Testis (tissue), 3 donors: Measurements from ENCODE around the gene NR4A3. TPM values are rescaled to one million over a fixed set of nuclear protein-coding genes. Genes with fewer than 3 reads are reported as not detected.

ENCODE experiments used
- DNase-seq: peaks from one replicate; pipeline ENCODE4 v3.0.0-alpha.2; 2019
- H3K27ac ChIP-seq, 2 donors: fragments of 200-600 bp; sonication (generic); one replicate each; pipeline ENCODE4 v1.5.1; 2019
- H3K27me3 ChIP-seq: fragments of 200-600 bp; sonication (generic); one replicate; pipeline ENCODE4 v1.5.1; 2019
- H3K36me3 ChIP-seq: fragments of 200-600 bp; sonication (generic); one replicate; pipeline ENCODE4 v1.5.1; 2017; ENCODE audit warnings: low read depth; ENCODE audit errors: missing control alignments
- H3K4me1 ChIP-seq: fragments of 200-600 bp; sonication (generic); one replicate; pipeline ENCODE4 v1.5.1; 2019
- H3K4me3 ChIP-seq, 2 donors: fragments of 200-600 bp; sonication (generic); one replicate each; pipeline ENCODE4 v1.5.1; 2017 to 2019
- H3K9me3 ChIP-seq: fragments of 200-600 bp; sonication (generic); one replicate; pipeline ENCODE4 v1.5.1; 2017
- CTCF ChIP-seq, 3 experiments: fragments of 450-650 bp in 2 of 3; fragments of 200-600 bp in 1 of 3; sonication (generic) in 1 of 3; IDR thresholded peaks; one replicate each; pipeline ENCODE4 v1.5.1; 2016 to 2019; ENCODE audit warnings: antibody characterized with exemption in 3 of 3, mild to moderate bottlenecking in 2 of 3, moderate library complexity in 1 of 3
- POLR2A ChIP-seq: fragments of 450-650 bp; IDR thresholded peaks from one replicate; pipeline ENCODE4 v1.6.1; 2017; ENCODE audit warnings: antibody characterized with exemption, mild to moderate bottlenecking, moderate library complexity
- WGBS, 2 donors: methylation state at CpG; one replicate each; pipeline ENCODE4 v1.1.5; 2018; 5-methylcytosine and 5-hydroxymethylcytosine counted together
- intact Hi-C: fragments of 100-400 bp; cut with DNase I; formaldehyde crosslinking; loops from one replicate; pipeline ENCODE4 v1.15.1; 2023; ENCODE audit warnings: low total_unique reads
- polyA plus RNA-seq: library from polyadenylated mRNA; stranded (reverse); fragments of 350-450 nt; fragmentation: Illumina TruSeq; extraction: RNeasy Lipid Tissue Mini Kit (QIAGEN cat#74804); gene quantifications from one replicate; pipeline ENCODE4 v1.2.3, GENCODE V29; 2014; ENCODE audit warnings: low read depth, low replicate concordance; ENCODE audit not compliant: insufficient read depth
- total RNA-seq, 2 donors: library from RNA; depleted of rRNA; stranded (reverse); fragments of >200 nt; gene quantifications; one replicate each; pipeline ENCODE4 v1.2.3, GENCODE V29; 2016

The NR4A3 gene
- total and polyA plus RNA-seq, 3 donors from 2014 or later: 1.7 to 3.0 (median 2.5) TPM

- no peak for DNase-seq
- WGBS, 2 donors: 94 to 99% methylated on average over 7 of the region's 7 CpGs
- no peaks in the 10 kb centered on the region for H3K4me1 ChIP-seq
- TF ChIP-seq CTCF (IDR thresholded peaks at IDR 0.05): no peak
- TF ChIP-seq POLR2A: no peak
- no peak overlapping the region for H3K27ac ChIP-seq
- intact Hi-C loops: no loop called here
- no peaks in the 10 kb centered on the region for H3K27me3 ChIP-seq
- no peaks in the 10 kb centered on the region for H3K36me3 ChIP-seq
- no peaks in the 10 kb centered on the region for H3K9me3 ChIP-seq
- no peak overlapping the region for H3K4me3 ChIP-seq
Observed at GRCh38 chr9:99832558-99832864, 10.8 kb downstream of the NR4A3 start.

- no peak overlapping the region for H3K4me3 ChIP-seq
- TF ChIP-seq CTCF (IDR thresholded peaks at IDR 0.05) (no peak), POLR2A (no peak)
- no peaks in the 10 kb centered on the region for H3K4me1 ChIP-seq
- no peaks in the 10 kb centered on the region for H3K36me3 ChIP-seq
- H3K27ac ChIP-seq: no peak overlapping the region
- no peaks in the 10 kb centered on the region for H3K27me3 ChIP-seq
- 90 to 94% methylated on average over 4 of the region's 4 CpGs for WGBS, 2 donors
- intact Hi-C loops: no loop called here
- no peak for DNase-seq
- no peaks in the 10 kb centered on the region for H3K9me3 ChIP-seq
Observed at GRCh38 chr9:99833735-99834134, 12.1 kb downstream of the NR4A3 start.

- Histone ChIP-seq H3K9me3 (no peaks in the 10 kb centered on the region), H3K4me3 (no peak overlapping the region), H3K27me3 (no peaks in the 10 kb centered on the region), H3K4me1 (no peaks in the 10 kb centered on the region), H3K36me3 (no peaks in the 10 kb centered on the region), H3K27ac (no peak overlapping the region)
- intact Hi-C loops: no loop called here
- no peak for DNase-seq
- no peak for TF ChIP-seq CTCF (IDR thresholded peaks at IDR 0.05)
- WGBS, 2 donors: 93 to 100% methylated on average over 3 of the region's 3 CpGs
Observed at GRCh38 chr9:99834474-99834873, 12.8 kb downstream of the NR4A3 start.

- no peak overlapping the region for H3K27ac ChIP-seq
- intact Hi-C loops: no loop called here
- no peaks in the 10 kb centered on the region for H3K36me3 ChIP-seq
- no peak overlapping the region for H3K4me3 ChIP-seq
- H3K27me3 ChIP-seq: no peaks in the 10 kb centered on the region
- DNase-seq: no peak
- TF ChIP-seq POLR2A: no peak
- TF ChIP-seq CTCF (IDR thresholded peaks at IDR 0.05): no peak
- no peaks in the 10 kb centered on the region for H3K9me3 ChIP-seq
- H3K4me1 ChIP-seq: no peaks in the 10 kb centered on the region
Observed at GRCh38 chr9:99835142-99835541, 13.5 kb downstream of the NR4A3 start.

- H3K27me3 ChIP-seq: no peaks in the 10 kb centered on the region
- H3K4me3 ChIP-seq: no peak overlapping the region
- no peak for DNase-seq
- intact Hi-C loops: no loop called here
- no peaks in the 10 kb centered on the region for H3K9me3 ChIP-seq
- TF ChIP-seq POLR2A (no peak), CTCF (IDR thresholded peaks at IDR 0.05) (no peak)
- no peak overlapping the region for H3K27ac ChIP-seq
- H3K36me3 ChIP-seq: no peaks in the 10 kb centered on the region
- H3K4me1 ChIP-seq: no peaks in the 10 kb centered on the region
Observed at GRCh38 chr9:99835581-99835980, 13.9 kb downstream of the NR4A3 start.
